ENCODE results near the gene MAML3.

The MAML3 gene

DNA sequence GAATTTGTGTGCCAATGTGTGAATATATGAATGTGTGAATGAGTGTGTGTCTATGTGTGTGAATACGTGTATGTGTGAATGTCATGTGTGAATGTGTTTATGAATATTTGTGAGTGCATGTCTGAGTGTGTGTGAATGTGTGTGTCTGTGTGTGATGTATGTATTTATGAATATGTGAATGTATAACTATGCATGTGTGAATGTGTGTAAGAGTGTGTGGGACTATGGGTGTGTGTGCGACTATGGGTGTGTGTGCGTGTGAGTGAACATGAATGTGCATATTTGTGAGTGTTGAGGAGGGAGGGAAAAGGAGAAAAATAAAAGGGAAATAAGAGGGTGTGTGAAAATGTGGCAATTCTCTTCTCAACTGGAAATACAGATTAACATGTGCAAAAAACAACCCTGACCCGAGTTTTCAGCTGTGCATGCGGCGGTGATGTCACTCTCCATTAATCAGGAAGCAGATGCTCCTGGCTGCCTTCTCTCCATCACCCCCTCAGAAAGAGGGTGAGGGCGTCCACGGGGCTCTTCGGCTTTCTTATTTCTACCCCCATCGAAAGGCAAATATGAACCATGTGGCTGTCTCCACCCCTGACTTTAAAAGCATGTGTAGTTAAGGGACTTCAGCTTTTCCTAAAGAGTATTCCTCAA, 219.8 kb downstream of the MAML3 start:
- TF ChIP-seq GATA1 (IDR thresholded peaks at IDR 0.05; ENCODE audit: low read depth, low read length): no peak
- TF ChIP-seq POLR2A (IDR thresholded peaks at IDR 0.05; ENCODE audit: low read length): no peak

DNA sequence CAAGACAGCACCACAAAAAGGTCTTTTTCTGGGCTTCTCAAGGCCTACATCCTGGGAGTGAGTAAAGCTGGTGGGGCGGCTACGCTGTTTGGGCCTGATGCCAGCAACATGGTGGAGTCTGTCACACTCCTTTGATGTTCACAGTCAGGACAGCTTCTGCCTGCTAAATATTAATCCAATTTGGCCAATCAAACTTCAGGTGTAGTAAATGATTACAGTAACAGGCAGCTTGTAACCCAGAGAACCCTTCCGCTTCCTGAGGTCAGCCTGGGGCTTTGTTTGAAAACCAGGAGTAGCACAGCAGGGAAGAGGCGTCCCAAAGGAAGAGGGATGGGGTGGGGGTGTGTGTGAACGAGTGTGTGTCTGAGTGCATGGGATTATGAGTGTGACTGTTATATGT, 220.4 kb downstream of the MAML3 start:
- no peak for DNase-seq
- TF ChIP-seq POLR2A (IDR thresholded peaks at IDR 0.05; ENCODE audit: low read length) (no peak), GATA1 (IDR thresholded peaks at IDR 0.05; ENCODE audit: low read depth, low read length) (no peak)

More for the DNA sequence above, 219.8 kb downstream of the MAML3 start:
- DNase-seq: no peak

DNA sequence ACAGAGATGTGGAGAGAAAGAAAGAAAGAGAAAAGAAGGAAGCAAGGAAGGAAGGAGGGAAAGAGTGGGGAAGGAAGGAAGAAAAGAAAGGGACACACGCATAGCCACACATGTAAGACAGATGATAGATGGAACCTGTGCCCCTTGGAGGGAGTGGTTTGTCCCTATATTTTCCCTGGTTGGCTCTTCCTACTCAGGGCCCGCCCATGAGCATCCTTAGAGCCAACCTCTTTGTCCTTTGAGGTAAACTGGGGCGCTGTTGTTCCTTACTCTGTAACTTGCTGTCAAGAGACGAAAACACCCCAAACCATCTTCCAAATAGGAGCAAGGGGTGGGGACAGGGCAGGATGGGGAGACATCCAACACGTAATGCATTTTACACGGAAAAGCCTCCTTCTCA, 220.9 kb downstream of the MAML3 start:
- no peak for DNase-seq
- no peak for TF ChIP-seq POLR2A (IDR thresholded peaks at IDR 0.05; ENCODE audit: low read length)
- TF ChIP-seq GATA1 (IDR thresholded peaks at IDR 0.05; ENCODE audit: low read depth, low read length): no peak

DNA sequence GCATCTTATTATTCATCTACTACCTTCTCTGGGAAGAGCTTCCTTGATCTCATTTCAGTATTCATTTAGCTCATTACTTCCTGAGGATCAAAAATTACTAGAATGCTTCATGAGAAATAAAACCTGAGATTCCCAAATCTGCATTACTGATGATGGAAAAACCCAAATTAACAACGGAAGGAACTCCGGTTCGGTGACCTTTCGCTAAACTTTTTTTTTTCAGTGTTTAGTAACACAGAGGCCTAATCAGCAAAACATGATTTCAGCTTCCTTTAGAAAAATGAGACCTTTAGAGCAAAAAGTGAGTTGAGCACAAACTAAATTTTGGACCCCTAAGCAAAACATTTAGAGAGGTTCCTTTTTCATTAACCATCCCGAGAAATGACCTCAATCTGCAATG, 229.2 kb downstream of the MAML3 start:
- TF ChIP-seq GATA1 (IDR thresholded peaks at IDR 0.05; ENCODE audit: low read depth, low read length) (no peak), POLR2A (IDR thresholded peaks at IDR 0.05; ENCODE audit: low read length) (no peak)
- no peak for DNase-seq

DNA sequence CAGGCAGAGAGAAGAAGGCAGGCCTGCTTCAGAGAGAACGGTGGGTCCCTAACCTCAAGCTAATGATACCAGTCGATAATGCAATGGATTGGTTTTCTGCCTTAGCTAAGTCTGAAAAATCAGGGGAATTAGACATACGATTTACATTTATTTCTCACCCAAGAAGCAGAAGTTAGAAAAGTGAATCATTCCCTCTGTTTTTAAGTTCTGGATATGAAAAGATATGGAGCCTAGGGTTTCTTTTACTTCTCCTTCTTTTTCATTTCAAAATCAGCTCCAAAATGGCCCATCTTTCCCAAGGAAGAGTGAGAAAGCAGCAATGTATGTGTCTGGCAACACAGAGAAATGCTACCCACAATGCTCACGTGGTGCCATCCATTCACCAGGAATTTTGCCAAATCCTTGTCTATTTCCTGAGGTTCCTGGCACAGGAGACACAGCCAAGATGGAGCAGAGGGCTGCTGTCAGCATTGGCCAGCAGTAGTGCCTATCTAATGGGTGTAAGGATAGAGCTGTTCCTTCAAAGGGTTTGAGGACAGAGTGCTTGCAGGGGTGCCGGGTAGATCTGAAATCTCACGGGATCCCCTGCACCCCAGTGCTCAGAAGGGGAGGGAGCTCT, 231.5 kb downstream of the MAML3 start:
- DNase-seq: no peak
- TF ChIP-seq POLR2A (IDR thresholded peaks at IDR 0.05; ENCODE audit: low read length) (no peak), GATA1 (IDR thresholded peaks at IDR 0.05; ENCODE audit: low read depth, low read length) (no peak)

DNA sequence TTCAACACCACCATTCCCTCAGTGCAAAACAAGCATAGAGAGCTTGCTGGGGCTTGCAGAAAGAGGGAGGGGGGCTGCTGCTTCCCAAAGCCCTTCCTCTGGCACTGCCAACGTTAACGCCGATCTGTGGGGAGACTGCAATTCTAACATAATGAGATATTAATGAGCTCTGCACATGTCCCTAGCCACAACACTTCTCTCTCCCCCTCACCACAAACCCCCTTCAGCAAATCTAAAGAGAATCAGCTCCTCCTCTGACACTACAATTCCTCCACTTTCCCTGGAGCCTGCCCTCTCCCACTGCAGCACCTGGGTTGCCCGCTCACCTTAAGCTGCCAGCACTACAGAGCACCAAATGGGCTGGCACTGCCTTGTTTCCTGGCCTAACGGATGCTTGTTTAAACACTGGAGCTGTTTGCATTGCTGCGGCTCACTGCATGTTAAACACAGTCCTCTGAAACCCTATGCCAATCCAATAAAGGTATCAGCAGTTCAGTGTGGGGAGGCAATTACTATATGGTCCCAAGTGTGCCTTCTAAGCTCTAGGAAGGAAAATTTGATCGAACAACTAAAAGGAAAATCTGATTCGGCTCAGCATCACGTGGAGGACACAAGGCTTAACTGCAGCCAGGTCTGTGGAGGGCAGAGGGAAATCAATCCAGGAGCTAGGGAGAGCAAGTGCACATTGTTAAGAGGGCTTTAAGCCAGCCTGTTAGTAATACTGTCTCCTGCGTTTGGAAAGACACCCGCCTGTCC, 232.4 kb downstream of the MAML3 start:
- TF ChIP-seq GATA1 (IDR thresholded peaks at IDR 0.05; ENCODE audit: low read depth, low read length): no peak
- TF ChIP-seq POLR2A (IDR thresholded peaks at IDR 0.05; ENCODE audit: low read length): no peak
- DNase-seq: no peak

DNA sequence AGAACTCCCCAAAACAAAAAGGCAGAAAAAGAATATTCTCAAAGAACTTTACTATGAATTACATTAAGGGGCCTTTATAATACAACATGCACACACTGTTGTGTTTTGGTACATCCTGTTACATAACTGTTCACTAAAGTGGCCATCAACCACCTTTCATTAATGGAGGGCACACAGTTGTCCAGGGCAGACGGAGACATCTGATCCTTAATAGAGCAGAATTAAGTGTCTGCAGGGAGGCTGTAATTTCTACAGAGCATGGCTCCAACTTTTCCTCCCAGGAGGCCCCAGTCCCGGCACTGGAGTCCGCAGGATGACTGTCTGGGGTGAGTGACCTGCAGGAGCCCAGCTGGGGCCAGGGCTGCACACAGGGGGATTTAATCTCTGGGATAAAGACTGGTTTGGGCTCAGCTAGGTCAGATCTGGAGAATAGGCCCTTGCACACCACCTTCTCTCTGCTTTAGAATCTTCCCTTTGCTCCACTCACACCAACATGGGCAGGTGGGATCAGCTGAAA, 233.4 kb downstream of the MAML3 start:
- TF ChIP-seq POLR2A (IDR thresholded peaks at IDR 0.05; ENCODE audit: low read length) (no peak), GATA1 (IDR thresholded peaks at IDR 0.05; ENCODE audit: low read depth, low read length) (no peak)
- DNase-seq: no peak

DNA sequence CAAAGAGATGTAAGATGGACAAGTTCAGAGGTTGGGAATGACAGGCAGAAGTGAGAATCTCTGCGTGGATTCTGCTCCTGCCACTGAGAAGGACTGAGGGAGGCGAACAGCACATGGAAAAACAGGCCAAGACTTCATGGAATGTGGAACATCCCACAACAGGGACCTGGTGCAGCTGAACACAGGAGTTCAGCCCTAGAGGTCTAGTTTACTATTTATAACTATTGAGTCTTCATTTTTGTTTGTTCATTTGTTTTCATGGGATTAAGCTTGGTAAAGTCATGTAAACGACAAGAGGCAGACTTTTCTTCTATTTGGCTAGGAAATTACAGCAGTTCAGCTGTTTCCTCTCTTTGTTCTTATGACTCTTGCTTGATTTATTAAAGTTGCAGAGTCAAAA, 234.5 kb downstream of the MAML3 start:
- DNase-seq: no peak
- no peak for TF ChIP-seq GATA1 (IDR thresholded peaks at IDR 0.05; ENCODE audit: low read depth, low read length)
- TF ChIP-seq POLR2A (IDR thresholded peaks at IDR 0.05; ENCODE audit: low read length): no peak

DNA sequence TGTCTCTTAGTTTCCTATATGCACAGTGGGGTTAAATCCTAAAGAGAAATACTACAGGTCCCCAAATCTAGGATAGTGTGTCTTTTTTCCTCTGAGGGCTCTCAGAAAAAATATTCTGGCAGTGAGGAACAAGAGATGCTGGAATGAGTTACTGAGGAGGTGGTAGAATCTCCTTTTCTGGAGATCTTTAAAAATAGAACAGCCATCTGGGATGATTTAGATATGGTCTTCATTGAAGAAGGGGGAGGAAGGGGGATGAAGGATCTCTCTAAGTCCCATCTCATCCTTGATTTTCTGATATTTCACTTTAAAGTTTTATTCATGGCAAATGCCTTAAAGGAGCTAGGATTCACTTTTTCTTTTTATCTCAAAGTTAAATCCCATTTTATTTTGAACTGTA, 235.0 kb downstream of the MAML3 start:
- no peak for DNase-seq
- TF ChIP-seq POLR2A (IDR thresholded peaks at IDR 0.05; ENCODE audit: low read length) (no peak), GATA1 (IDR thresholded peaks at IDR 0.05; ENCODE audit: low read depth, low read length) (no peak)

DNA sequence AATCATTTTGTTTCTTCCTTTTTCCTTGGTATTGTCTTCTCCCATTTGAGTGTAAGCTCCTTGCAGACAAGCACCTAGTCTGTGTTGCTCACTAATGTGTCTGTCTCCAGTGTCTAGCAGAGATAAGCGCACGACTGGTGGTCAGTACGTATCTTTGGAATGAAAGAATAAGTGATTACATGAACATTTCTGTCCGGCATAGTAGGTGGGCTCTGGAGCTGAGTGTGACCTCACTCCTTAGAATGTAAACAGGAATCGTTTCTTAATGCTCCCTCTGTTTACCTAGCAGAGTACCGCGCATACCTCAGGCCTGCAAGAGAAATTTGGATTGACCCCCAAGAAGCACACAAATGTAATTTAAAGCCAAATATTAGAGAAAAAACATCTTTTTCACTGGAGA, 235.4 kb downstream of the MAML3 start:
- no peak for DNase-seq
- no peak for TF ChIP-seq GATA1 (IDR thresholded peaks at IDR 0.05; ENCODE audit: low read depth, low read length)
- TF ChIP-seq POLR2A (IDR thresholded peaks at IDR 0.05; ENCODE audit: low read length): no peak

DNA sequence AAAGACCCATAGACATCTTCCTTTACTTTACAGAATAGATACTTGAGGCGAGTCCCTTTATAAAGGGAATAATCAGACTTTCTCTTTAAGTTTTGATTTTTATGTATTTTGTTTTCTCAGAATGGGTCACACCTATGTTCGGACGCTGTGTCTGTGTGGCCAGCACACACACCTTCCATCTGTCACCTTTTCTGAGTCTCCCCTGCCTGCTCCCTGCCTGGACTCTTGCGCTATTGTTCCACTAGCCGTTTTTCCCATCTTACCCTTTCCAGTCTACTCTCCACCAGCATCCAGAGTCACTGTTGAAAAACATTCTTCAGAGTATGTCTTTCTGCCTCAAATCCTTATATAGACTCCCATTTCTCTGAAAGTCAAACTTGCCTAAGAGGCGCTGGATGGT, 236.1 kb downstream of the MAML3 start:
- TF ChIP-seq POLR2A (IDR thresholded peaks at IDR 0.05; ENCODE audit: low read length): no peak
- no peak for TF ChIP-seq GATA1 (IDR thresholded peaks at IDR 0.05; ENCODE audit: low read depth, low read length)

DNA sequence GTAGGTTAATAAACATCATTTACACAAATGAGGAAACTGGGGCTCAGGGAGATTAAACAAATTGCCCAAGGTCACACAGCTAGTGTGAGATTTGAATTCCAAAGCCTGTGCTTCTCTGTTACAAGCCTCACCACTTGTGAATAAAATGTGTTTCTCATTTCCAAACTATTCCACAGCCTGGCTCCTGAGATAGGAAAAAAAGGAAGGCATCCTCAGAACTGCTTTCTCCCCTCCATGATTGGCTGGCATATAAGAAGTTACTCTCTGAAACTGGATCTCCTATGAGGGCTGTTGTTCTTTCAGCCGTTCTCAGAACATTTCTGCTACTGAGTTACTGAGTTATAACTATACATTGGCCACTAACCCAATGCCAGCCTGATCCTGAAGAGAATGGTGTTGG, 237.9 kb downstream of the MAML3 start:
- TF ChIP-seq POLR2A (IDR thresholded peaks at IDR 0.05; ENCODE audit: low read length): no peak
- no peak for TF ChIP-seq GATA1 (IDR thresholded peaks at IDR 0.05; ENCODE audit: low read depth, low read length)
- DNase-seq: no peak

More for the DNA sequence above, 236.1 kb downstream of the MAML3 start:
- DNase-seq: no peak

DNA sequence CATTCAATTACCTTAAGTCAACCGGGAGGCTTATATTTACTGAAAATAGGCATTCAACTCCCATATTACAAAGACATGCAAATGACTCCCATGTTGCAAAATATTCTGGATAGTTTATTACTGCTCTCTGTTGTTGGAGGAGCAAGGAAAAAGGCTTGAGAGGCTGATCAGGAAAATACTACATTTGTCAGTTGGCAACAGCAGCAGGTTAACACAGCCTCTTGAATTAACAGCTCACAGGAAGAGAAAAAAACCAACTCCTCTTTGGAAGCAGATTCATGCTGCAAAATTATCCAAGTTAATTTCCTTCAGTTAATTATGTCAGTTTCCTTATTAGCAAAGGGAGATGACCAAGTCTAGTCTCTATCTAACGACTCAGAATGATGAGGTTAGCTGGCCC, 238.9 kb downstream of the MAML3 start:
- DNase-seq: no peak

DNA sequence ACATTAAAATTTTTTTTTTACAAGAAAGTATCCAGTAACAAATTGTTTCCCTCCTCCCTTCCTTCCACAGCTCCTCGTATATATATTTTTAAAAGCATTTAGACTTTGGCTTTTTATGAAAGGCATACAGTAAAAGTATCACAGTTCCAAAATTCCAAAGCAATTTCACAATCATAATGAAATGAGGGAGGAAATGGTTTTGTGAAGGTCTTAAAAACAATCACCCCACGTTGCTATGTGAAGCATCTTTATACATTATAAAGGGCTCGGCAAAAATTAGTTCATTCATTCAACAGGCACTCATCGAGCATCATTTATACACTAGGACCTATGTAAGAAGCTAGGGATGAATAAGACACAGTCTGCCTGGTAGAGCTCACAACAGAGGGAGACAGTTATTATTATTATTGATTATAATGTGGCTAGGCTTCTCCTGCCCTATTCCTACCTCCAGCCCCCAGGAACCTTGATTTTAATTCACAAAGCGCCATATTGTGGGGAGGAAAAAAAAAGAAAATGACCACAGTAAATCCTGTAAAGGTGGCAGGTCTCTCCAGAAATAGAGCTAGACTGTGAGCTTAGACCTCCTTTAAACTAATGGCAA, 239.9 kb downstream of the MAML3 start:
- DNase-seq: no peak
- no peak for TF ChIP-seq POLR2A (IDR thresholded peaks at IDR 0.05; ENCODE audit: low read length)
- no peak for TF ChIP-seq GATA1 (IDR thresholded peaks at IDR 0.05; ENCODE audit: low read depth, low read length)

More for the DNA sequence above, 238.9 kb downstream of the MAML3 start:
- TF ChIP-seq POLR2A (IDR thresholded peaks at IDR 0.05; ENCODE audit: low read length): no peak
- TF ChIP-seq GATA1 (IDR thresholded peaks at IDR 0.05; ENCODE audit: low read depth, low read length): no peak
